ENCODE data around the gene DMWD.

DMWD gene

DNA sequence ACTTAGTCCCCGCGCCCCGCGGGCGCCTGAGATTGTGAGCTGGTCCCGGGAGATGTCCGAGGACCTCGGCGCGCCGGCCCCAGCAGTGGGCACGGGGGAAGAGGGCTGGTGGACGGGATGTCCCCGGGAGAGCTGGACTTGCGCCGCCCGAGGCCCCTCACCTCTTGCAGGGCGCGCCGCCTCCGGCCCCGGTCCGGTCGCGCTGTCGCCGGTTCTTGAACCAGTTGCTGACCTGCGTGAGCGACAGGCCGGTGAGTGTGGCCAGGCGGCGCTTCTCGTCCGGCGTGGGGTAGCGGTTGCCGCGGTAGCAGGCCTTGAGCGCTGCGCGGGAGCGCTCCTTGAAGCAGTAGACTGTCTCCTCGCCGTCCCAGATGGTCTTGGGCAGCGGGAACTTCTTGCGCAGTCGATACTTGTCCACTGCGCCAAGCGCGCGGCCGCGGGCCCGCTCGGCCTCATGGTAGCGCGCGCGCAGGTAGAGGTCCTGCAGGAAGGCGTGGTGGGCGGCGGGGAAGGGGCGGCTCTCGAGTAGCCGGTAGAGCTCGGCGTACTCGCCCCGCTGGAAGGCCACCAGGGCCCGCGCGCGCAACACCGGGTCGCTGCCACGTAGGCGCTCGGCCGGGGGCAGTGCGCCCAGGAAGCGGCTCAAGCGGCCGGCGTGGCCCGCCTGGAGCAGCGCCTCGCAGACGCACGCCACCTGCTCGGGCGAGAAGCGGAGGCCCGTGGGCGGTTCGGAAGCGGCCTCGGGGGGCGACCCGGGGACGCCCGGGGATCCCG is 24.6 kb downstream of the DMWD start:
- Histone ChIP-seq H3K27ac (ENCODE audit: low read depth, low read length, severe bottlenecking) (peak overlapping the region; percentile 98), H3K36me3 (ENCODE audit: control insufficient read depth, insufficient read depth, low read length) (peaks cover 22% of the 10 kb centered on the region), H3K4me1 (ENCODE audit: control insufficient read depth, insufficient read depth, low read length, poor library complexity, severe bottlenecking) (peaks cover 43% of the 10 kb centered on the region), H3K4me3 (ENCODE audit: extremely low read depth, insufficient read depth, low read length, poor library complexity, severe bottlenecking) (peak overlapping the region; percentile 80), H3K9me3 (ENCODE audit: control insufficient read depth, low read length) (no peaks in the 10 kb centered on the region)
- 0% methylated on average over 65 to 74 of the region's 102 CpGs for WGBS, 2 experiments (ENCODE audit: insufficient coverage in 2 of 2)

DNA sequence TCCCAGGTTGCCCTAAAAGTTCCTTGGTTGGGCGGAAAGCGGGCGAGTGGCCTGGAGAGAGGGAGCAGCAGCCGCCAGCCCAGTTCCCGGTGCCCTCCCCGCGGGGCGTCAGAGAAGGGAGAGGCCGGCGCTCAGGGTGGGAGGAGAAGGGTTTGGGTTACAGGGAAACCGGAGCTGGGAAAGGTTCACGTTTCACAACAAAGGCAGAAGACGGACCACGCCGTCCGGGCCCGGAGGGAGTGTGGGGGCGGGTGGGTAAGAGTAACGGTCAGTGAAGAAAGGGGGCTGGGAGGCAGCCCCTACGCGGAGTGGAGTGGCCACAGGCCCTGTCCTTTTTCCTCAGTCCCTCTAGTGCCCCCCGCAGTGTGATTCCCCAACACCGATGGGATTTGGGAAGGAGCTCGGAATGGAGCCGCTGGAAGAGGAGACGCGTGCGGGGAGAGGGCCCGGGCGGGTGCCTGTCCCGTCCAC is 25.2 kb downstream of the DMWD start:
- H3K4me1 ChIP-seq (ENCODE audit: control insufficient read depth, insufficient read depth, low read length, poor library complexity, severe bottlenecking) = peaks cover 43% of the 10 kb centered on the region
- H3K27ac ChIP-seq (ENCODE audit: low read depth, low read length, severe bottlenecking) = peak overlapping the region; percentile 98
- peak overlapping the region; percentile 80 for H3K4me3 ChIP-seq (ENCODE audit: extremely low read depth, insufficient read depth, low read length, poor library complexity, severe bottlenecking)
- H3K9me3 ChIP-seq (ENCODE audit: control insufficient read depth, low read length) = no peaks in the 10 kb centered on the region
- WGBS, 2 experiments (ENCODE audit: insufficient coverage in 2 of 2) = 0 to 1% methylated on average over 27 to 30 of the region's 31 CpGs
- H3K36me3 ChIP-seq (ENCODE audit: control insufficient read depth, insufficient read depth, low read length) = peaks cover 16% of the 10 kb centered on the region

DNA sequence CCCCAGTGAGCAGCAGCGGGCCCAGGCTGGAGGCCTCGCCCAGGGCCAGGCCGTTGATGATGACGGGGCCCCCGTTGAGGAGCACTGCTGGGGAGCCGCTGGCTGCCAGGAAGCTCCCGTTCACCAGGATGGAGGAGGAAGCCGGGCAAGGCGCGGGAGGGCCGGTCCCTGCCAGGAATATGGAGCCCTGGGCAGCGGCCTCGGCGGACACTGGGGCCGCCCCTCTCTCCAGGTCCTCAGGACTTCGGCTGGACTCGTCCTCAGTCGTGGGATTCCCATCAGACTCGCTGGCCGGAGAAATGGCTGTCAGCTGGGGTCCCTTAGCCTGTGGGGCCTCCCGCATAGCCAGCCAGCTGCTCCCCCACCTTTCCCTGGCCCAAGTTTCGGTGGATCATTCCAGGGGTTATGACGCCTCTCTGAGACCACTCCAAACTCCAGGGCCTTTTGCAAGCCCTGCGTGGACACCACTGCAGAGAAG is 25.7 kb downstream of the DMWD start:
- Histone ChIP-seq H3K36me3 (ENCODE audit: control insufficient read depth, insufficient read depth, low read length) (peaks cover 11% of the 10 kb centered on the region), H3K9me3 (ENCODE audit: control insufficient read depth, low read length) (no peaks in the 10 kb centered on the region), H3K4me3 (ENCODE audit: extremely low read depth, insufficient read depth, low read length, poor library complexity, severe bottlenecking) (peak overlapping the region; percentile 80), H3K4me1 (ENCODE audit: control insufficient read depth, insufficient read depth, low read length, poor library complexity, severe bottlenecking) (peaks cover 43% of the 10 kb centered on the region), H3K27ac (ENCODE audit: low read depth, low read length, severe bottlenecking) (peak overlapping the region; percentile 98)
- 33 to 34% methylated on average over 22 of the region's 24 CpGs for WGBS, 2 experiments (ENCODE audit: insufficient coverage in 2 of 2)

DNA sequence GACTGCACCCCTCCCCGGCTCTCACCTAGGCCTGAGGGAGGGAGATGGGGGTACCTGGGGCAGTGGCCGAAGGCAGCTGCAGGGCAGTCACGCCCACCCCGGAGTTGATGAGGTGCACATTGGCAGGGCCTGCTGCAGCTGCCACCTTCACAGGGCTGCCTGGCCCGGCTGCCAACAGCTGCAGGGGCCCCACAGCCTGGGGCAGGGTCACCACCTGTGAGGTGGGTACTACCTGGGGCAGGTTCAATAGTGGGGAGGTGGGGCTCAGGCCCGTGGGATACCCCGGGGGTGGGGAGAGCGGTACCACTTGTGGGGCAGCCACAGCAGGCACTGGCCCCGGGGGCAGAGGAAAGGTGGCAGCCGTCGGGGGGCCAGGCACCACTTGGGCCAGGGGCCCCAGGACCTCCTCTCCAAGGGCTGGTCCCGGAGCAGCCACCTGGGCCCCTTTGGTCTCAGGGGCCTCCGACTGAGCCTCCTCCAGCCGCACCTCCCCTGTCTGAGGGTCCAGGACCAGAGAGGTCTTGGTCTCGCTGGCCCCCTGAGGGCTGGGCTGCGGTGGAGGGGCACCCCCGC is 26.3 kb downstream of the DMWD start:
- peaks cover 9% of the 10 kb centered on the region for H3K36me3 ChIP-seq (ENCODE audit: control insufficient read depth, insufficient read depth, low read length)
- H3K4me3 ChIP-seq (ENCODE audit: extremely low read depth, insufficient read depth, low read length, poor library complexity, severe bottlenecking) = peak overlapping the region; percentile 80
- H3K27ac ChIP-seq (ENCODE audit: low read depth, low read length, severe bottlenecking) = peak overlapping the region; percentile 98
- no peaks in the 10 kb centered on the region for H3K9me3 ChIP-seq (ENCODE audit: control insufficient read depth, low read length)
- WGBS, 2 experiments (ENCODE audit: insufficient coverage in 2 of 2) = 89% methylated on average over 14 to 15 of the region's 17 CpGs
- H3K4me1 ChIP-seq (ENCODE audit: control insufficient read depth, insufficient read depth, low read length, poor library complexity, severe bottlenecking) = peaks cover 40% of the 10 kb centered on the region

DNA sequence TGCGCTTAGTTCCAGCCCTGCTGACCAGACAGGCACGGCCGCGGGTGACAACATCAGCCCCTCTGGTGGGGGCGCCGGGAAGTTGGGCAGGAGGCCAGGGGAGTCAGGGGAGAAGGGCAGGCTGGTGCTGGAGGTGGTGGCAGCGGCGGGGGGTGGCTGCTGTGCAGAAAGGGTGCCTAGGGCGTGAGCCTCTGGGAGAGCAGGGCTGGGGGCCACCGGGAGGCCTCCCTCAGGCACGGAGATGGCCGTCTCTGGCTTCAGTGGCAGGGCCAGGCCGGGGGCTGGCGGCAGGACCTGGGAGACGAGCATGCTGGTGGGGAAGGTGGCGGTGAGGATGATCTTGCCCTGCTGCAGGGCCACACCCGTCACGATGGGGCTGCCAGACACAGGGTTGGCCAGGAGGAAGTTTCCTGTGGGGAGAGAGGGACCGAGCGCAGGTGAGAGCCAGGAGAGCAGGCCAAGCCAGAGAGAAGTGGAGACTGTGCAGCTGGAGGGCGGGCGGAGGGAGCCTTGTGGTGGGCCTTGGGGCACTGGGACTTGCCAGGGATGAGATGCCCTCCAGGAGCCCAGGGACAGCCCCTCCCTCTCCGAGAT is 26.8 kb downstream of the DMWD start:
- Histone ChIP-seq H3K9me3 (ENCODE audit: control insufficient read depth, low read length) (no peaks in the 10 kb centered on the region), H3K4me3 (ENCODE audit: extremely low read depth, insufficient read depth, low read length, poor library complexity, severe bottlenecking) (no peak overlapping the region), H3K27ac (ENCODE audit: low read depth, low read length, severe bottlenecking) (peak overlapping the region; percentile 24), H3K4me1 (ENCODE audit: control insufficient read depth, insufficient read depth, low read length, poor library complexity, severe bottlenecking) (peaks cover 34% of the 10 kb centered on the region), H3K36me3 (ENCODE audit: control insufficient read depth, insufficient read depth, low read length) (peaks cover 8% of the 10 kb centered on the region)
- WGBS, 2 experiments (ENCODE audit: insufficient coverage in 2 of 2) = 91 to 93% methylated on average over 20 to 23 of the region's 23 CpGs

DNA sequence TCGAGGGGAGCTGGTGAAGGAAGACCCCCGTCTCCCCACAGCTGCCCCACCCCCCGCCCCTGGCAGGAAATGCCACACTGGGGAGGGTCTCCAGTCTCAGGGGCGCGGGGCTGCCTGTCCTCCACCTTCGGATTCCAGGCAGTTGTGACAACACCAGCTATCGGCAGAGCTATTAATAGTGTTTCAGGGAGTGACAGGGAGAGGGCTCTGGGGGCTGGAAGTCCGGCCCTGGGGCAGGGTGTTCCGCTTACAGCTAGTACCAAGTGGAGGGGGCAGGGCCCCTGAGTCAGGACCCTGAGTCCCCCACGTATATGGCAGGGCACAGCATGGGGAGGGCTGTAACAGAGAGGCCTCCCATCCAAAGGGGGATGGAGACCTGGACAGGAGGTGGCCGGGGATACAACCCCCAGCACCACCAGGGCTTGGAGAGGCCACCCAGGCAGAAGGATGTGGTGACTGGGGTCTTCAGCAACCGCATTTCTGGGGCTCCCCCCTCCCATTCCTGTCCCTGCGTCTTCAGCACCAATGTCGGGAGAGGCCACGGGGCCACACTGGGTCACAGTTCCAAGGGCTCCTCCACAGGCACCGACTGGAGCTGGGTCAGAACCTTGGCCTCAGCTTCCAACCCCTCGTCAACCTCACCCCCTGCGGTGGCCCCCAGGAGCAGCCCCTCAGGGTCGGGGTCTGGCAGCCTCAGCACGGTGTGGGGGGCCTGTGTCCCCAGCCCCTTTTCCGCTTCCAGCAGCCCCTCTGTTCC is 27.5 kb downstream of the DMWD start:
- Histone ChIP-seq H3K9me3 (ENCODE audit: control insufficient read depth, low read length) (no peaks in the 10 kb centered on the region), H3K27ac (ENCODE audit: low read depth, low read length, severe bottlenecking) (peak overlapping the region; percentile 68)

DNA sequence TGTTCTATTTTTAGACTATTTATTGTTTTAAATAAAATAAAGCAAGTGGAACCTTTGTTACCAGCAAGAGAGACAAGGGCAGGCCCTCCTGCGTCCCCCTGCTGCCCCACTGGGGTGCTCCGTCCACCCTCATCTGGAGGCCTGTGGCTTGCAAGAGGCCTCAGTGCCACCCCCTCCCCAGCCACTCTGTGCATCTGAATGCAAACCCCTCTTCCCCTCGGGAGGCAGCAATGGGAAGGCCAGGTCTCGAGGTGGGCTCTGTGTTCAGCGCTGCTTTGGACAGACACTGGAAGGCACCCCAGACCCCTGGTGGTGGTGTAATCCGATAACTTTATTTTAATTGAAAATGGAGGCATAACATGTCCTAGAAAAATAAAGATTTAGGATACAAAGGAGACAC is 28.2 kb downstream of the DMWD start:
- peak overlapping the region; percentile 68 for H3K27ac ChIP-seq (ENCODE audit: low read depth, low read length, severe bottlenecking)
- no peak overlapping the region for H3K4me3 ChIP-seq (ENCODE audit: extremely low read depth, insufficient read depth, low read length, poor library complexity, severe bottlenecking)
- peaks cover 33% of the 10 kb centered on the region for H3K4me1 ChIP-seq (ENCODE audit: control insufficient read depth, insufficient read depth, low read length, poor library complexity, severe bottlenecking)
- H3K36me3 ChIP-seq (ENCODE audit: control insufficient read depth, insufficient read depth, low read length) = peaks cover 8% of the 10 kb centered on the region
- WGBS, 2 experiments (ENCODE audit: insufficient coverage in 2 of 2) = 17 to 65% methylated on average over 2 of the region's 6 CpGs
- no peaks in the 10 kb centered on the region for H3K9me3 ChIP-seq (ENCODE audit: control insufficient read depth, low read length)

More for the DNA sequence above, 27.5 kb downstream of the DMWD start:
- Histone ChIP-seq H3K4me3 (ENCODE audit: extremely low read depth, insufficient read depth, low read length, poor library complexity, severe bottlenecking) (no peak overlapping the region), H3K4me1 (ENCODE audit: control insufficient read depth, insufficient read depth, low read length, poor library complexity, severe bottlenecking) (peaks cover 33% of the 10 kb centered on the region), H3K36me3 (ENCODE audit: control insufficient read depth, insufficient read depth, low read length) (peaks cover 8% of the 10 kb centered on the region)
- 50 to 54% methylated on average over 15 to 17 of the region's 21 CpGs for WGBS, 2 experiments (ENCODE audit: insufficient coverage in 2 of 2)

DNA sequence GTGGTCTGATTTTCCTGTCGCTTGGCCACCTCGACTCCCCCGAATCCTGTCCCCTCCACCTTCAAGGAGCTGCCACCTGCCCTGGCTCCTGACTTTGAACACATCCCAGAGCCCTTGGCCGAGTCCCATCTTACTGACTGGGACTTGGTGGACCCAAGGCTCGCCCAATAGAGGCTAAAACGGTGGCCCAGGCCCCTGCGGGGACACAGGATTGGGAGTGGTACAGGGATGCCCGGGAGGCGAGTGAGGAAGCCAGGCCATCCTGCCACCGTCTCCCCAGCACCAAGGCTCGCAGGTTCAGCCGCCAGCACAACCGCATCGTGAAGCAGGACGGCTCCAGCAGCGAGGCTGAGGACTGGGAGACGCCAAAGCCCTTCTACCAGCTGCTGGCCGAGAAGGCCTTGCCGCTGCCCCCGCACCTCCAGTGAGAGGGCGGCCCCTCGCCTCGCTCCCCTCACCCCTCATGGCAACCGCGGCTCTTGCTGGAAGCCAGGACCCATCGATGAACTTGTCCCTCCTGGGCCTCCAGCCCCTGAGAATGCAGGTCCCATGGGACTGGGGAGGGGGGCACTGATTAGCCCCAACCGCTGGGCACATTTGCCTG is 28.9 kb downstream of the DMWD start:
- H3K4me1 ChIP-seq (ENCODE audit: control insufficient read depth, insufficient read depth, low read length, poor library complexity, severe bottlenecking) = peaks cover 33% of the 10 kb centered on the region
- H3K36me3 ChIP-seq (ENCODE audit: control insufficient read depth, insufficient read depth, low read length) = peaks cover 8% of the 10 kb centered on the region
- WGBS, 2 experiments (ENCODE audit: insufficient coverage in 2 of 2) = 83 to 86% methylated on average over 24 to 27 of the region's 27 CpGs
- H3K27ac ChIP-seq (ENCODE audit: low read depth, low read length, severe bottlenecking) = no peak overlapping the region
- H3K9me3 ChIP-seq (ENCODE audit: control insufficient read depth, low read length) = no peaks in the 10 kb centered on the region
- H3K4me3 ChIP-seq (ENCODE audit: extremely low read depth, insufficient read depth, low read length, poor library complexity, severe bottlenecking) = no peak overlapping the region

DNA sequence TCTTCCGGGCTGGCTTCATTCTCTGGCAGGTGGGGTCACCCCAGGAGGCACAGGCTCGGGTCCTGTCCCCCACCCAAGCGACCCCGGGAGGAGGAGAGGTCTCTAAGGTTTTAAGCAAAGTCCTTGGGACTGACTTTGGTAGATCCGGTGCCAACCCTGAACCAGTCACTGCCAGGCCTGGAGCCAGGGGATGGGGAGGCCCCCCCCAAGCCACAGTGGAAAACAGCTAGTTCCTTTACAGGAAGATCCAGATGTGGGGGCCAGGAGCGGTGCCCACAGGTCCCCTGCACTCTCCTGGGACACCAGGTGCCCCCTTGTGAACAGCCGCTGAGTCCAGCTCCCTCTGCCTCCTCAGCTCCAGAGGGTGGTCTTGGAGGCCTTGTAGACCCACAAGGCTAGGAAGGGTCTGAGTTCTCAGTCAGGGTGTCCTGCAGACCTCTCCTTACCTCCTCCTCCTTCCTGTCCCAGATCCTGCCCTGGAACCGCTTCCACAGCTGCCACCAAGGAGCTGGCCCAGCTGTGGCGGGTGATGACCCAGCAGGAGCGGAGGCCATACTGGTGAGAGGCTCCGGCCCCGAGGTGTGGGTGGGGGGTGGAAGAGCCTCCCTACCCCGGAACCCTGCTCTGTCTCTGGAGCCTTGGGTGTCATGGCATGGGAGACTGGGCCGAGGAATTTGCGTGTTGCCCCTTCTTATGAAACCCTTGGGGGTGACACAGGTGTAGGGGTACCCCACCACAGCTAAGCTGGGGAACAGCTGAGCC is 29.6 kb downstream of the DMWD start:
- WGBS, 2 experiments (ENCODE audit: insufficient coverage in 2 of 2) = 97 to 98% methylated on average over 7 to 12 of the region's 15 CpGs
- no peak overlapping the region for H3K27ac ChIP-seq (ENCODE audit: low read depth, low read length, severe bottlenecking)

More for the DNA sequence above, 29.6 kb downstream of the DMWD start:
- Histone ChIP-seq H3K4me1 (ENCODE audit: control insufficient read depth, insufficient read depth, low read length, poor library complexity, severe bottlenecking) (peaks cover 33% of the 10 kb centered on the region), H3K36me3 (ENCODE audit: control insufficient read depth, insufficient read depth, low read length) (peaks cover 8% of the 10 kb centered on the region), H3K4me3 (ENCODE audit: extremely low read depth, insufficient read depth, low read length, poor library complexity, severe bottlenecking) (no peak overlapping the region), H3K9me3 (ENCODE audit: control insufficient read depth, low read length) (no peaks in the 10 kb centered on the region)

Measured in mesodermal cell (in vitro differentiated cells).